ENCODE data around the gene PRLH. TPM values are rescaled to one million over a fixed set of nuclear protein-coding genes. Genes with fewer than 3 reads are reported as not detected.
A peak's percentile ranks its signal among the peaks of the same experiment; 100 is the strongest.

PRLH gene
- total RNA-seq, 1 donor from 2014 or later = not detected

DNA sequence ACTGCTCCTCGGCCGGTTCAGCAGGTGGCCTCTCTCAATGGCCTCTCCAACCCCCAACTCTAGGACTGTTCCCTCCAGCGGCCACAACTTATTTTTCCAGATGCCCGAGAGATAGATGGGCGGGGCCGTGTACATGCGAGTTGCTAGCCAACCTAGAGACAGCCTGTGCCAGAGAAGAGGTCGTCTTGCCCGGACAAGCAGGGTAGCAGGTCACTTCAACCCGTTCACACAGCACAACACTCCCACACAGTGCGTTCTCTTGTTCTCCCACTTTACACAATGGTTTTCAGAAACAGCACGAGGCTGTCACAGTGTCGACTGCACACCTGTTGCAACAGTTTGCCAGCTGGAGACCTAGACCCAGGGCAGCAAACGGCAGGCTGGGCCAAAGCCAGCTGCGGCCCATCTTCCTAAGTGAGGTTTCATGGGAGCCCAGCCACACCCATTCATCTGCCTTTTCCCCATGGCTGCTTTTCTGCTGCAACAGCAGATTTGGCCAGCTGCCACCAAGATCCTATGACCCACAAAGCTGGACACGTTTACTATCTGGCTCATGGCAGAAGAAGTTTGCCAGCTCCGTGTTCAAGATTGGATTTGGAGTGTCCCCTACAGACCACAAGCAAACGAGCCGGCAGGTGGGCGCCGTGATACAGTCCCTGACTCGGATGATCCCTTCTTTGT, 7.3 kb upstream of the PRLH start:
- Mint-ChIP-seq H3K27ac (ENCODE audit: unreplicated experiment) (peak overlapping the region; percentile 78), H3K4me1 (no peaks in the 10 kb centered on the region), H3K27me3 (ENCODE audit: low read depth) (peaks cover 11% of the 10 kb centered on the region), H3K36me3 (ENCODE audit: low read depth) (no peaks in the 10 kb centered on the region), H3K9me3 (peaks cover 3% of the 10 kb centered on the region), H3K4me3 (no peak overlapping the region)
- DNase-seq (ENCODE audit: low read depth, low spot score) = no peak
- no peak for TF ChIP-seq CTCF (conservative IDR thresholded peaks at IDR 0.05)

DNA sequence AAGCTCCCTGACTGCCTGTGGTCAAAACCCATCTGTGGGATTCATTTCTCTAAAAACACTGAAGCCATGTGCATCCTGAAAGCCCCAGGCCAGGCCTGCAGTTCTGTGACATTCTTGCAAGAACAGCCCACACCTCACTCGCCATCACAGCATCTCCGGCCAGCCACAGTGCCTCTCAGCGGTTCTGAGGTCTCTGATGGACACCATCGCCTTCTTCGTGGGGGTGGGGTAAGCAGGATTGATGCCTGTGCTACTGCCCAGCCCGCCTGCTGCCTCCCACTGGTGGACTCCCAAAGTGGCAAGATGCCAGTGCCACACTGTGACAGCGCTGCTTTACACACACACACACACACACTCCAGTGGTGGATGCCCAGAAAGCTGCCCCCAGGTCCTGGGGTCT, 5.2 kb upstream of the PRLH start:
- Mint-ChIP-seq H3K9me3 (peaks cover under 1% of the 10 kb centered on the region), H3K36me3 (ENCODE audit: low read depth) (no peaks in the 10 kb centered on the region), H3K4me1 (no peaks in the 10 kb centered on the region), H3K27me3 (ENCODE audit: low read depth) (peaks cover 11% of the 10 kb centered on the region), H3K4me3 (no peak overlapping the region), H3K27ac (ENCODE audit: unreplicated experiment) (no peak overlapping the region)
- DNase-seq (ENCODE audit: low read depth, low spot score) = no peak
- no peak for TF ChIP-seq CTCF (conservative IDR thresholded peaks at IDR 0.05)

DNA sequence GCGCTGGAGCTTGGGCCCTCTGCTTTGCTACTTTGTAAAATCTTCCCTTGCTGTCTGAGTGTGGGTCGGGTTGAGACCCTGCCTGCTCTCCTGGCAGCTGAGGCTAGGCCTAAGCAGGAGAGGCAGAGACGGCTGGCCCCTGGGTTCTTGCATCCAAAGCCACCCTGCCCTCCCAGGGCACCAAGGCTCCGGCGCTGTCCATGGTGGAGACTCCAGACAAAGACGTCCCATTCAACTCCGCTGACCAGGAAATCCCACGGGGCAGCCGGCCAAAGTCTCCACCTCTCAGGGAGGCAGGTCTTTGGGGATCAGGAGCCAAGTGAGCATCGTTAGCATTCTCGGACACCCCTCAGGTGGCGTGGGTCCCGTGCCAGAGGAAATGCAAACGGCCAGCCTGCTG, 2.6 kb upstream of the PRLH start:
- Mint-ChIP-seq H3K27ac (ENCODE audit: unreplicated experiment) (no peak overlapping the region), H3K4me3 (no peak overlapping the region), H3K9me3 (peaks cover under 1% of the 10 kb centered on the region), H3K36me3 (ENCODE audit: low read depth) (no peaks in the 10 kb centered on the region), H3K4me1 (no peaks in the 10 kb centered on the region), H3K27me3 (ENCODE audit: low read depth) (peaks cover 5% of the 10 kb centered on the region)
- peak; percentile 29 for DNase-seq (ENCODE audit: low read depth, low spot score)
- no peak for TF ChIP-seq CTCF (conservative IDR thresholded peaks at IDR 0.05)

DNA sequence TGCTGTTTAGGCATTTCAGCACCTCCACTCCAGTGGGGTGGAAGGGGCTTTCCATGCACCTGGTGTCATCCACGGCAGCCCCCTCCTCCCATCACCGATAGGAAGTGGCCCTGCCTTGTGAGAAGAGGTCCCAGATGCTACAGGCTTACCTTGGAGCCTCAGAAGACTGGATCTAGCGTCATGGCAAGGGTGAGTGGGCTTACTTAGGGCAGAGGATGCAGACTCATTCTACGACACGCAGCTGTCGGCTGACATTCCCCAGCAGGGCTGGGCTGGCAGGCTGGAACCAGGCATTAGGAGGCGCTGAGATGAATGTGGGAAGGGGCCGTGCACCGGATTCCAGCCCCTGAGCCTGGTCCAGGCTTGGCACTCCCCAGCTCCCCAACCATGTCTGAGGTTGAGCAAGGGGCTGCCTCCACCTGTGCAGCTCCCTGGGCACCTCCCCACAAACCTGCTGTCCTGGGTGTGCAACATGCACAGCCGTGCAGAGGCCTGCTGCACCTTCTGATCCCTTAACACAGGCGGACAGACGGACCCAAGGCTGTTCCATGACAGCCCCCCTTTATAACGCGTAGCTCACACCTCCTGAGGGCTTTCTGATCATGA, 1.7 kb upstream of the PRLH start:
- H3K9me3 Mint-ChIP-seq = peaks cover 4% of the 10 kb centered on the region
- H3K4me3 Mint-ChIP-seq = no peak overlapping the region
- TF ChIP-seq CTCF (conservative IDR thresholded peaks at IDR 0.05) = no peak

GRCh38 chr2:237565974-237566373, 400 bp upstream of the PRLH start:
- H3K36me3 Mint-ChIP-seq (ENCODE audit: low read depth) = no peaks in the 10 kb centered on the region
- no peaks in the 10 kb centered on the region for H3K4me1 Mint-ChIP-seq
- TF ChIP-seq CTCF (conservative IDR thresholded peaks at IDR 0.05) = no peak
- H3K27ac Mint-ChIP-seq (ENCODE audit: unreplicated experiment) = no peak overlapping the region
- no peak overlapping the region for H3K4me3 Mint-ChIP-seq
- DNase-seq (ENCODE audit: low read depth, low spot score) = no peak
- peaks cover 4% of the 10 kb centered on the region for H3K9me3 Mint-ChIP-seq
- peaks cover 3% of the 10 kb centered on the region for H3K27me3 Mint-ChIP-seq (ENCODE audit: low read depth)

More for the DNA sequence above, 1.7 kb upstream of the PRLH start:
- H3K27ac Mint-ChIP-seq (ENCODE audit: unreplicated experiment) = no peak overlapping the region
- H3K4me1 Mint-ChIP-seq = no peaks in the 10 kb centered on the region
- no peaks in the 10 kb centered on the region for H3K36me3 Mint-ChIP-seq (ENCODE audit: low read depth)
- DNase-seq (ENCODE audit: low read depth, low spot score) = no peak
- H3K27me3 Mint-ChIP-seq (ENCODE audit: low read depth) = peaks cover 3% of the 10 kb centered on the region

Data from neural crest cell (in vitro differentiated cells).